CD4-positive, alpha-beta T cell treated with Interleukin-6 for 4 hours (primary cell): Measurements from ENCODE around the gene SCNN1B.

Source experiments
- DNase-seq: peaks from one replicate; pipeline ENCODE4 v3.0.0-alpha.2; 2020; ENCODE audit warnings: mixed read lengths

Gene SCNN1B

GRCh38 chr16:23321206-23321875 is 19.2 kb downstream of the SCNN1B start:
- DNase-seq, result no peak

DNA sequence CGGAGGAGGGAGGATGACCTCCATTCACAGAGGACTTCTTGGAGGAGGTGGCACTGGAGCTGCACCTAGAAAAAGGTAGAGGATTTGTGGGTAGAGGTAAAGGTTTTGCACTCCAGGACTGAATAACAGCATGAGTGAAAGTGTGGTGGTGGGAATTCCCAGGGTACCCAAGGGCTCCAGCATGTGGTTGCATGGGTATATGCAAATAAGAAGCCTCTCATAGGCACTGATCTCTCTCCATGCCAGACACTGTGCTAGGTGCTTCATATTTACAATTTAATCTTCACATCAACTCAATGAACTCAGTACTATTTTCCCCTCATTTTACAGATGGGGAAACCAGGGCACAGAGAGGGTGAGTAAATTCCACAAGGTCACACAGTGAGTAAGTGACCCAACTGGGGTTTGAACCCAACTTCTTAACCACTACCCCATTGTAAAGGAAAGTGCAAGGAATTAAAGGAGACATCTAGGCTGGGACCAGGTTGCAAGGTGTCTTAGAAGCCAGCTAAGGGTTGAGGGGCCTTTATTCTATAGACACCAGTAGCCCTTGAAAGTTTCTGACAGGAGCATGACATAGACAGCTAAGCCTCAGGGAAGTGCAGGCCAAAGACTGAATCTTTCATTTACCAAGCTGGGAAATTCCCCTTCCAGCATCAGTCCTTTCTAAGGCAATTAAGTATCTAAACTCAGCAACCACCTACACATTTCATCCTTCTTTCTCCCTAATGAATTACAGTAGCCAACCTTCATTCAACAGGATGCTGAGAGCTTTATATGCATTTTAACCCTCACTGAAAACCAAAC is 21.3 kb downstream of the SCNN1B start:
- DNase-seq, result no peak

GRCh38 chr16:23324727-23325126 is 22.6 kb downstream of the SCNN1B start:
- DNase-seq, result no peak

DNA sequence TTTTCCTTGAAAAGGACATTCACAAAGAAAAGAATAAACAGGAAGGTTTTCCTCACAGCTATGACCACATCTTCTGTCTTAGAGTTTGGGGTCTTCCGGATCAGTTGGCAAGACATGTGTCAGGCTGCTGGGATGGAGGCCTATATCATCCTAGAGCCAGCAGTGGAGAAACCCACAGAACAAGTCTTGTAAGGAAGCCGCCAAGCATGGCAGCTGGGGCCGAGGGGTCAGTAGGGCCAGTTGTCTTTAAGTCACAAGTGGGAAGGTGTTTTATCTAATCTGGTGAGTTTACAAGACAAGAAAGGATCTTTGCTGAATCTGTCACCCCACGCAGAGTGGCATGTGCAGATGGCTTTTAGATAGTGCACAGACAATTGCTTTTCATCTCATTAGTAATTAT is 25.7 kb downstream of the SCNN1B start:
- DNase-seq, result no peak

DNA sequence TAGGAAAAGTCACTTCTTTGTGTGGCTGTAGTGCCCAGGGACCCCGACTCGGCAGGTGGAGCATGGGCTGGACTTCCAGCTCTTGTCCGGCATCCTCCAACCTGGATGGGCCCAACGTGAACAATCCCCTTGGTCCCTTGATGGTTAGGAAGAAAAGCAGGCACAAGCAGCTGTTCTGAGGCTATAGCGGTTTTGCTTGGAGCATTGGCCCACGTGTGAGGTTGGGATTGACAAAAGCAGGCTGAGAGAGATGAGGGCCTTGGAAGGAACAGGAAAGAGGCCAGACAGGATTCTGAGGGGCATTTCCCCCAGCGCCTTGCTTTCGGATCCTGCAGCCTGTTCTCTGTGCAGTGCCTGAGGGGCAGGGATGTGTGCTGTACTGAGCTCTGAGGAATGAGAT is 28.1 kb downstream of the SCNN1B start:
- no peak for DNase-seq

- no peak for DNase-seq
Observed at GRCh38 chr16:23330583-23331249, 28.6 kb downstream of the SCNN1B start.

DNA sequence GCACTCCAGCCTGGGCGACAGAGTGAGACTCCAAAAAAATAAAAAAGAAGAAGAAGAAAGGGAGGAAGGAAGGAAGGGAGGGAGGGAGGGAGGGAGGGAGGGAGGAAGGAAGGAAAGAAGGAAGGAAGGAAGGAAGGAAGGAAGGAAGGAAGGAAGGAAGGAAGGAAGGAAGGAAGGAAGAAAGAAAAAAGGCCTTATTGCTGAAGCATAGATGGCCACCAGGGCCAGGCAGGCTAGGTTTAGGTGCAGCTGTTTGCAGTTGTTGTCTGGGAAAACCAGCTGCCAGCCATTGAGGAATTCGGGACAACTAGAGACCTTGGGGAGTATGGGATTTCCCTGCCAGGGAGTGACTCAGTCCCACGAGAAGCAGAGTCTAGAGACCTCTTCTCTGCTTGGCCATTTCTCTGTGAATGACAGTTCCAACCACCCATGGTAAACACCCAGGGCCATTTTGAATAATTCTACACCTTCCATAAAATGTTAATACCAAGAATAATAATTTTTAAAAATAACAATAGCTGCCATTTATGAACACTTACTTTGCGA is 31.0 kb downstream of the SCNN1B start:
- no peak for DNase-seq

DNA sequence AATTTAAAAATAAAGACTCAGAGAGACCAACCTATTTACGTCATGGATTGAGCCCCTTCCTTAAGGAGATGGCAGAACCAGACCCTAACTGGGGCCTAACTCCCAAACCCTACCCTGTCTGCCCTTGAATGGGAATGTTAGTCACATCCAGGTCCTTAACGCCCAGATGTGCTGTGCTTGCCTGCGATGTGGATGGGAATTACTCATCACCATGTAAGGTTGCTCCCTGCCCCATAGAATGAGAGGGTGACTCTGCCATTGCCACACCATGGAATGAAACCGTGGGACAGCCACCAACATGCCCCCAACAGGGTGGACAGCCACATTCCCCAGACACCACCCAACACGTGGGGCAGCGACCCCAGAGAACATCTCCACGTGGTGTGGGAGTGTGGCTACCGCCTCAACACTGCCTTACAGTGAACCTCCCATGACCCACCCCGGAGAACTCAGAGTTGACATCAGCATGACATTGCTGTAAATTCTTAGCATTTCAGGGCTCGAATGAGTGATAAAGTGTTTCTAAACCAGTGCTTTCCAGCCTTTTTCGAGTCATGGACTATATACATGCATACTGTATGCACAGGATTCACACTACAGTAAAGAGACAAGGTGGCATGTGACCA is 31.8 kb downstream of the SCNN1B start:
- DNase-seq, result no peak

DNA sequence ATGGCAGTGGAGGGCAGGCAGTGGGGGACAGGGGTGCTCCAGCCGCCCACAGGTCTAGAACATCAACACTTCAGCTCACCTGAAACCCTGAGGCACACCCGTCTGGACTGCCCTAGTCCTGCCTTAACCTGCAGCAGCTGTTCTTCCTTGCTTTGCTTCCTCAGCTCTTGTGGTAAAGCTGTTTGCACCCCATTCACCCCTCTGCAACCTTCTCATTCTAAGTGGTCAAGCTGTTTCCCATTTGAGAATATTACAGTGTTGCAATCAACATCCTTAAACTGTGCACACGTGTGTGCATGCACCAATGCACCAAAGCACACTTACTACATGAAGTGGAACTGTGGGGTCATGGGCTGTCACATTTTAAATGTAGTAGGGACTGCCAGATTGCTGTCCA is 32.4 kb downstream of the SCNN1B start:
- no peak for DNase-seq

DNA sequence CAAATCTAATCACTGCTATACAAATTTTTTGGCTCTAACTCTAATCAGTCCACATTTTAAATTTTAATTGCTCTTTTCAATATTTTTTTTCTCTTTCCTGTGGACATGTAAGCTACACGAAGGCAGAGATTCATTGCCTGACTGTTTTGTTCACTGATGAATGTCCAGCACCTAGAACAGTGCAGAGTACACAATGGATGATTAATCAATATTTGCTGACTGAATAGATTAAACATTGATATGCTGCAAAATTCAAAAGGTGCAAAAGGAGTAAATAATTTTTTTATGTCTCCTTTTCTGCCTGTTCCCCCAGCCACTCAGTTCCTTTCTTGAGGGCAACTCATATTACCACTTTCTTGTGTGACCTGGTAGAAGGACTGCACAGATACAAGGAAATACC is 32.8 kb downstream of the SCNN1B start:
- no peak for DNase-seq

GRCh38 chr16:23337836-23338550 is 35.9 kb downstream of the SCNN1B start:
- DNase-seq, result no peak

DNA sequence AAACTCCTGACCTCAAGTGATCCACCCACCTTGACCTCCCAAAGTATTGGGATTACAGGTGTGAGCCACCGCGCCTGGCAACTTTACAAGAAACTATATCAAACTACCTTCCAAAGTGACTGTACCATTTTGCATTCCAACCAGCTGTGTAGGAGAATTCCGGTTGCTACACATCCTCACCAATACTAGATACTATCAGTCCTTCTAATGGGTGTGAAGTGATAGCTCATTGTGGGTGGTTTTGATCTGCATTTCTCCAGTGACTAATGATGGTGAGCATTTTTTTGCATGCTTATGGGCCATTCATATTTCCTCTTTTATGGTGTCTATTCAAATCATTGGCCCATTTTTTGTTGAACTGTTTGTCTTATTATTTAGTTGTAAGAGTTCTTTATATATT is 37.7 kb downstream of the SCNN1B start:
- no peak for DNase-seq

DNA sequence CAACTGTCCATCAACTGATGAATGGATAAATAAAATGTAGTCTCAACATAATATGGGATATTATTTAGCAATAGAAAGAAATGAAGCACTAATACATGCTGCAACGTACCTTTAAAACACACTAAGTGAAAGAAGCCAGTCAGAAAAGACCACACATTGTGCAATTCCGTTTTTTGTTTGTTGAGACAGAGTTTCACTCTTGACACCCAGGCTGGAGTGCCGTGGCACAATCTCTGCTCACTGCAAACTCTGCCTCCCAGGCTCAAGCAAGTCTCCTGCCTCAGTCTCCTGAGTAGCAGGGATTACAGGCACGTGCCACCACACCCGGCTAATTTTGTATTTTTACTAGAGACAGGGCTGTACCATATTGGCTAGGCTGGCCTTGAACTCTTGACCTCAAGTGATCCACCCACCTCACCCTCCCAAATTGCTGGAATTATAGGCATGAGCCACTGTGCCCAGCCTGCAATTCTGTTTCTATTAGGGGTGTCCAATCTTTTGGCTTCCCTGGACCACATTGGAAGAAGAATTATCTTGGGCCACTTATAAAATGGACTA is 40.1 kb downstream of the SCNN1B start:
- no peak for DNase-seq

DNA sequence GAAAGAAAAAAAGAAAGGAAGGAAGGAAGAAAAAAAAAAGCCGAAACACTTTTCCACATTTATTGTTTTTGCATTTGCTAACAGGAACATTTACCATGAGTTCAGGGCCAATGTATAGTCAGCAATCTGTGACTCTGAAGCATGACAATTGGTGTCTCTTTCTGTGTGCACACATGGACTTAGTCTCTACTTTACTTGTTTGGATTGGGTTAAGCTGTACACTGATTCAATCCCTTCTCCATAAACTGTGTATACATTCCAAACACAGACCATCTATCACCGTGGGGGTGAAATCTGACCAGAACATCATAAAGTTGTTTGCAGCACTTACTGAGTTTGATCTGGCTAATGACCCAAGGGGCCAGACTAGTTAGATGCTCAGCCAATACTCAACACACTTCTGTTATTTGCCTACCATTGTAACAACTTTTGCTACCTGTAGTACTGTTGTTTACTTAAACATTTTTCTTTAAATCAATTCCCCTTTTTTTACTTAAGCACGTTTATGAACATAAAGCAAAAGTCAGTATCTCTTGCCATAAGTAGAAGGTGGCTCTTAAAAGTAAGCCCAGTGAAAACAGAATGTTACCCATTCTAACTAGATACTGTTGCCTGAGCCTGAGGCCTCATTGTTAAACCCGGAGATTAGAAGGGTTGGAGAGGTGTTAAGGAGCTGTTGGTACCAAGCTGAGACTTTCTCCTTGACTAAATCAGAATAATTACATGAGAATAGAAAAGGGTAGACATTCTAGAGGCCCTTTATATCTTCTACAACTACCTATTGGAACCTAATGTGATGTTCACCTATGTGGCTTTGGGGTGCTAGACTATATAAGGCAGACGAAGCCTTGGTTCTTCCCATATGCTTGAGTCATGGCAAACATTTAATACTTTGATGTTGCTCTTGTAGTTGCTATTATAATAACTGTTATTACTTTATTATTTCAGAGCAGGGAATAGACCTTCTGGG is 41.8 kb downstream of the SCNN1B start:
- DNase-seq, result no peak

- no peak for DNase-seq
Observed at GRCh38 chr16:23345237-23345636, 43.1 kb downstream of the SCNN1B start.

DNA sequence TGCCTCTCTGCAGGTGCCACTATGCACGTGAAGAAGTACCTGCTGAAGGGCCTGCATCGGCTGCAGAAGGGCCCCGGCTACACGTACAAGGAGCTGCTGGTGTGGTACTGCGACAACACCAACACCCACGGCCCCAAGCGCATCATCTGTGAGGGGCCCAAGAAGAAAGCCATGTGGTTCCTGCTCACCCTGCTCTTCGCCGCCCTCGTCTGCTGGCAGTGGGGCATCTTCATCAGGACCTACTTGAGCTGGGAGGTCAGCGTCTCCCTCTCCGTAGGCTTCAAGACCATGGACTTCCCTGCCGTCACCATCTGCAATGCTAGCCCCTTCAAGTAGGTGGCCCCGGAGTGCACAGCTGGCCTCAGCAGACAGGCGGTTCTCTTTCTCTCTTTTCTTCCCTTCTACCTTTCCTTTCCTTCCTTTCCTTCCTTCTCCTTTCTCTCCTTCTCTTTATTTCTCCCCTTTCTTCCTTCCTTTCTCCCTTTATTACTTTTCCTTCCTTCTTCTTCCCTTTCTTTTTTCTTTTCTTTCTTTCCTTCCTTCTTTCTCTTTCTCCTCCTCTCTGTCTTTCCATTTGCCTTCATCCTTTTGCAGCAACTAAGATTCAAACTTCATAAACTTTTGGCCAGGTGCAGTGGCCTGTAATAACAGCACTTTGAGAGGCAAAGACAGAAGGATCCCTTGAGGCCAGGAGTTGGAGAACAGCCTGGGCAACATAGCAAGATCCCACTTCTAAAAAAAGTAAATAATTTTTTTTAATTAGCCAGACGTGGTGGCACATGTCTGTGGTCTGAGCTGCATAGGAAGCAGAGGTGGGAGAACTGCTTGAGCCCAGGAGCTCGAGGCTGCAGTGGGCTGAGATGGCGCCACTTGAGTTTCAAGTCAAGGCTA is 46.7 kb downstream of the SCNN1B start:
- no peak for DNase-seq

GRCh38 chr16:23351360-23351759 is 49.3 kb downstream of the SCNN1B start:
- no peak for DNase-seq

DNA sequence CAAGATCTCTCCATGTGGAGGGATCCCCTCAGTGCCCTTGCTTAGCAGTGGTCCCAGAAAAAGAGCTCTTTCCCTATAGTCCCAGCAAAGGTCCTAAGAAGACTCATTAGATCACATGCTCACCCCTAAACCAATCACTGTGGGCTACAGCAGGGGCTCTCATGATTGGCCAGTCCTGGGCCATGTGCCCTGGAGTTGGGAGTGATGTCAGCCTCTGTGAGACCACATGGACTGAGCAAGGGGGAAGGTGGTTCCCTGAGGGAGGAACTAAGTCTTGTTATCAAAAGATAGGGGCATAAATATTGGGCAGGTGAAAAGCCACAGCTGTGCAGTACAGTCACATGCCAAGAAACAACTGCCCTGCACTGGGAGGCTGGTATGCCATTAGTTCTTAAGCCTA is 51.3 kb downstream of the SCNN1B start:
- DNase-seq, result no peak

DNA sequence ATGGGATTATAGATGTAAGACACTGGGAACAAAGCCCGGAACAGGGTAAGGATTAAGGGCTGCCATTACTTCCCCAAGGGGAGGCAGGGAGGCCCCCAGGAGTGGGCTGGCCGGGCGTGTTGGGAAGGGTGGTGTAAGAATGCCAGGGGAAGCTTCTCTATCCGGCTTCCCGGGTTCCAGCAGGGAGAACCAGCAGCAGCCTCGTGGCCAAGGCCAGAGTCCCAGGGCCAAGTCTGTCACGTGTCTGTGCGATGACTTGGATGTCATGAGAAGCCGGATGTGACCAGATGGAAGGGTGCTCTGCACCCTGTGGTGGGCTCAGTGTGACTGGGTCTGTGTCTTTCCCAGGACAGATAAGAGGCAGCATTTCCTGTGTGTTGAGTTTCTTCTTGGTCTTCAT is 52.1 kb downstream of the SCNN1B start:
- DNase-seq, result no peak

DNA sequence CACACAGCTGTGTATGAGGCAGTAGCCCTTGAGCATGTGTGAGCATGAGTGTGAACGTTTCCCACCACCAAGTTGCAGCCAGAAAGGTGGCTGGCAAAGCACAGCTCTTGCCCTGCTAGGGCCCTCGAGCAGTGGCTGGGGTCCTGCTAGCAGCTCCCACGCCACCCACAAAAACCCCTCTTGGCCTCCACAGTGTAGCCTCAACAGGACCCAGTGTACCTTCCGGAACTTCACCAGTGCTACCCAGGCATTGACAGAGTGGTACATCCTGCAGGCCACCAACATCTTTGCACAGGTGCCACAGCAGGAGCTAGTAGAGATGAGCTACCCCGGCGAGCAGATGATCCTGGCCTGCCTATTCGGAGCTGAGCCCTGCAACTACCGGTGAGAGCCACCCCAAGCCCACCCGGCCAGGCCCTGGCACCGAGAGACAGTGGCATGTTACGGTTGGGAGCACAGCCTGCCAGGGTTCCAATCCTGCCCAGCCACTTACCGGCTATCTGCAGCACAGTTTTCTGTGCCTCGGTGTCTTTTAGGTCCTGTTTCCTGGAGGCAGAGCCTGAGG is 53.1 kb downstream of the SCNN1B start:
- no peak for DNase-seq
